Hematopoietic multipotent progenitor cell treated with erythropoietin and hydrocortisone succinate and interleukin-3 and kit ligand, for 6 days (in vitro differentiated cells): ENCODE data around the gene ARSH.
"Not testable (repeated sequence)": the region's sequence is repeated elsewhere in the genome, so short reads cannot be mapped to it uniquely, and the experiment has no call there.

Experiments
- DNase-seq: peaks from one replicate; pipeline ENCODE4 v3.0.0-alpha.2; 2015

ARSH gene, protein sequence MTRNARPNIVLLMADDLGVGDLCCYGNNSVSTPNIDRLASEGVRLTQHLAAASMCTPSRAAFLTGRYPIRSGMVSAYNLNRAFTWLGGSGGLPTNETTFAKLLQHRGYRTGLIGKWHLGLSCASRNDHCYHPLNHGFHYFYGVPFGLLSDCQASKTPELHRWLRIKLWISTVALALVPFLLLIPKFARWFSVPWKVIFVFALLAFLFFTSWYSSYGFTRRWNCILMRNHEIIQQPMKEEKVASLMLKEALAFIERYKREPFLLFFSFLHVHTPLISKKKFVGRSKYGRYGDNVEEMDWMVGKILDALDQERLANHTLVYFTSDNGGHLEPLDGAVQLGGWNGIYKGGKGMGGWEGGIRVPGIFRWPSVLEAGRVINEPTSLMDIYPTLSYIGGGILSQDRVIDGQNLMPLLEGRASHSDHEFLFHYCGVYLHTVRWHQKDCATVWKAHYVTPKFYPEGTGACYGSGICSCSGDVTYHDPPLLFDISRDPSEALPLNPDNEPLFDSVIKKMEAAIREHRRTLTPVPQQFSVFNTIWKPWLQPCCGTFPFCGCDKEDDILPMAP

DNA sequence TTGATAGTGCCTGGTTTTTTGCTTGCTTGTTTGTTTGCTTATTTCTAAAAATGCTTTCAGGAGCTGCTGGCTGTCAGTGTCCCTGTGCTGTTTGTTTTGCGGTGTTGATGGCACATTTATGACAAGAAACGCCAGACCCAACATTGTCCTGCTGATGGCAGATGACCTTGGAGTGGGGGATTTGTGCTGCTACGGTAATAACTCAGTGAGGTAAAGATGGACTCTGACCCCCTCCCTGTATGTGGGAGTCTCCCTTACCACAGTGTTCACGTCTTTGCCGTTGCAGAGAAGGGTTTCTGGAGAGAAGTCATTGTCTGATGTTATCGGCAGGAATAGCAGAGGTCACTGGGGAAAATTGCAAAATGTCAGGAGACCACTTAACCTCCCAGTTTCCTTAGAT is at the start of gene ARSH:
ARSH (plus strand) TSS at position 52 of the 400 bp plus-strand sequence; CDS start at position 119, 67 bp downstream.
- DNase-seq = no peak

DNA sequence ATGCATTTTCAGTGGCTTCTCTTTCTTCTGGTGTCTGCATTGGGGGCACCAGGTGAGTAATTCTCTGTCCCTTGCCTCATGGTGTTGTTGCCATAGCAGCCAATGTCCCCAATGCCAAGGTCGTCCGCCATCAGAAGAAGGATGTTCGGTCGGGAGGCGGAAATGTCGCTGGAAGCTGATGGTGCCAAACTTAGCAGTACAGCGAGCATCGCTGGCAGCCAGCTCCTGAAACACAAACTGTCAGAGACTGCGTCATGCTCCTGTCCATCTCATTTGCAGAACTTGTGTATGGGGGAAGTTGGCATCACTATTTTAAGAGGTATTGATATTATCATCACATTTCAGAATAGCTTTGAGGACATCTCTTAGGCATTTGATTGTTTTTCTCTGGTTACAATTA is 48.1 kb upstream of the ARSH start:
- no peak for DNase-seq

DNA sequence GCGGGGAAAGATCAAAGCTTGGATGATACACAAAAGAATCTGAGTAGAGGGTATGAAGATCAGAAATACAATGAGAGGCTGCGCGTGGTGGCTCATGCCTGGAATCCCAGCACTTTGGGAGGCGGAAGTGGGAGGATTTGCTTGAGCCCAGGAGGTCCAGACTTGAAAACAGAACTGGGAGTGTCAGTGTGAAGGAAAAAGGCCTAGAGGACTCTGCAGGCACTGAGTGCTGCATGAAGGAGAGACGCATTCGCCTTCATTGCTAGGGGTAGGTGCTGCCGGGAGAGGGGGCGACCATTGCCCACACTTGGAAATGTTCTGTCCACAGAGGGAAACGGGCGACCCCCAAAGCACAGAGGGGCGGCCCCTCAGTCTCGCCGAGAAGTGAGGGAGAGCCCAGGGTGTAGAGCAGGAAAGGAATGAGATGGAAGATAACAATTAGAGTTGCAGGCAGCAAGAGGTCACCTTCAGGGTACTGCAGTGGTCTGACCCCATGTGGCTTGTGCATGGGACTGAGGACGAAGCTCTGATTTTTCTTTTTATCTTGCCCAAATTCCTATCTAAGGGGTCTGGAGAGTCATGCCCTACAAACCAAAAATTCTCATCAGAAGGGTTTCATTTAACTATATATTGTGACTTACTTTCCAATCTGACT is 45.4 kb upstream of the ARSH start:
- no peak for DNase-seq

DNA sequence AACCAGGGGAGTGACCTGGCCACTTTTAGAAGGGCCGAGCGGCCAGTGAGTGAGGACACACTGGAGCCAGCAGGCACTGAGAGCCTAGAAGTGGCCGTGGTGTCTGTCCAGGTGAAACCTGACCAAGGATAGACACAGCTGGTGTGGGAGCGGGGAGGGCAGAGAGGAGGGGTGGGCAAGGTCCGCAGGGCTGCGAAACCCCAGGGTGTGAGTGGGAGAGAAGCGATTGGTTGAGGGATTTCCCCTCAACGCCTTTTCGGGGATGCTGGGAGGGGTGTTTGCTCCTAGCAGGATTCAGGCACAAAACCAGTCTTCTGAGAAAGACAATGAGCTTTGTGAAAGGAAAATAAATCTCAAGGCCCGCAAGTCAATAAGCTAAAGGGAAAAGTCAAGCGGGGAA is 44.0 kb upstream of the ARSH start:
- no peak for DNase-seq

DNA sequence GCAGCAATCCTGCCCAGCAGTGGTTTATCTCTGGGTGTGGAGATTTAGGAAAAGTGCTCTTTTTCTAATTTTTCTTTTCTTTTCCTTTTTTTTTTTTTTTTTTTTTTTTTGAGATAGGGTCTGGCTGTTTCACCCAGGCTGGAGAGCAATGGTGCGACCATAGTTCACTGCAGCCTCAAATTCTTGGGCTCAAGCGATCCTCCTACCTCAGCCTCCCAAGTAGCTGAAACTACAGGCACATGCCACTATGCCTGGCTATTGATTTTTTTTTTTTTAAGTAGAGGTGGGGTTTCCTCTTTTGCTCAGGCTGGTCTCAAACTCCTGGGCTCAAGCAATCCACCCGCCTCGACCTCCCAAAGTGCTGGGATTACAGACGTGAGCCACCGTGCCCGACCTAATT is 42.9 kb upstream of the ARSH start:
- DNase-seq = not testable (repeated sequence)

DNA sequence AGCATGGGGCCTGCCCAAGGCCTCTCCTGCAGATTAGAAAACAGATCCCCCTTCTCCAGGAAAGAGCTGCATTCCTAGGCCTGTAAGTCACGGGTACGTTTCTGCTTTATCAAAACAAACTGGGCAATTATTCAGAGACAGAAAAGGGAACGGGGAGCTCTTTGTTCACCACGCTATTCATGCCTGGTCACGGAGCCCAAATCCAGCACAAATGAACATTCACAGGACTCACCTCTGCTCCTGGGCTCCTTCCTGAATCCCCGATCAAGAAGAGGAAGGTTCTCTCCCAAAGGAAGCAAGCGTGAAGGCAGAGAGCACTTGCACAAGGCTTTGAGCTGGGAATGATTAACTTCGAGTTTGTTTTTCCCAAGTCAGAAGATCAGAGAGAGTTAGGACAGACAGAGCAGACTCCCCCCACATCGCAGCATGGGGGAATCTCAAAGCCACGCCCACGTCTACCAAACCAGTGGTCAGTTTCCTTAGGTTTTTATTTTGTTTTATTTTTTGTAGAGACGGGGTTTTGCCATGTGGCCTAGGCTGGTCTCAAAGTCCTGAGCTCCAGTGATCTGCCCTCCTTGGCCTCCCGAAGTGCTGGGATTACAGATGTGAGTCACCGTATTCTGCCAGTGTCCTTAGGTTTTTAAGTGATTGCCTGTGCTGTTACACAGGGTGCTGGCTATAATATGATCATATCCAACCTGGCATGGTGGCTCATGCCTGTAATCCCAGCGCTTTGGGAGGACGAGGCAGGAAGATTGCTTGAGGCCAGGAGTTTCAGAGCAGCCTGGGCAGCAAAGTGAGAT is 42.2 kb upstream of the ARSH start:
- DNase-seq = not testable (repeated sequence)

DNA sequence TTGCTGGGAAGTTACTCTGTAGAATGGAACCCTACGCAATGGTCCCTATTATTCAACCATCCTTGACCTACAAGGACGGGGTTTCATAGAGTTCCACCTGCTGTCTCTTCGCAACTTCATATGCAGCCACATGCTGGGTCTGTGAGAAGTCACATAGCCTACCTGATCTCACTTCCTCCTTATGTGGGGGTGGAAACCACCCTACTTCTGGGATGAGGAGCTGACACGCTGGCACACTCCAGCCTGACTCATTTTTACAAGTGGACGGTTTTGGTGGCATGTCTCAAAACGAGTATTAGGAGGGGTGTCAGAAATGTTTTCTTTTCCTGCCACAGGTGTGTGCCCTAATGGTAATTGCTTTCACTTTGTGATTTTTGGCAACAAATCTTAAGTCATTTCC is 40.4 kb upstream of the ARSH start:
- no peak for DNase-seq

DNA sequence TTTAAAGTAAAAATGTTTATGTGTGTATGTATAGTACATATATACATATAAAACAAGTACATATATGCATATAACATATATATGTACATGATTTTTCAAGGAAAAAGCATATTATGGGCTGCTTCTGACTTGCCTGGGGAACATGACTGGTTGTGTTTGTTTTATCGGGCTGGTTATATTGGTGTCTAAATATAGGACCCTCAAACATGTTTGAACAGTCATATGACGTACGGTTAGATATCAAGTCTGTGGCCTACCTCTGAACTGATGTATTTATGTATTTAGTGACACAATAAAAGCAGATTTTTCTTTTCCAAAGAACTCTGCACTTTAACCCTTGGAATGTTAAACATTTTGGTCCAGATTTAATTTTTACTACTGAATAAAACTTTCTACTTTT is 39.3 kb upstream of the ARSH start:
- DNase-seq = no peak

DNA sequence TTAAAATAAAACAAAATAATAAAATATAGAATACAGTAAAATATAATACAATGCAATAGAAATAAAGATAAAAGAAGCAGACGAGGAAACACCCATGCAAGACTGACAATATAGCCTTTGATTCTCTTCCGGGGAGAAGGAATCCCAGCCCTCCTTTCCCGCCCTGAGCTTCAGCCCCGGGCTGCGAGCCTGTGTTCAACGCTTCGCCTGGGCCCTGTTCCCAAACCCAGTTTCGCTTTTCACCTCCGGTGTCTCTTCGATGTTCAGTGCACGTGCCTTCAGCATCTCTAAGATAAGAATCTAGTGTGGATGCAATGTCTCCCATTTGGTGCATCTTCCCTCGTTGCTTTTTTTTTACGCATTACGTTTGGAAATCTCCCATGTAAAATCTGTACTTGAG is 38.8 kb upstream of the ARSH start:
- no peak for DNase-seq

DNA sequence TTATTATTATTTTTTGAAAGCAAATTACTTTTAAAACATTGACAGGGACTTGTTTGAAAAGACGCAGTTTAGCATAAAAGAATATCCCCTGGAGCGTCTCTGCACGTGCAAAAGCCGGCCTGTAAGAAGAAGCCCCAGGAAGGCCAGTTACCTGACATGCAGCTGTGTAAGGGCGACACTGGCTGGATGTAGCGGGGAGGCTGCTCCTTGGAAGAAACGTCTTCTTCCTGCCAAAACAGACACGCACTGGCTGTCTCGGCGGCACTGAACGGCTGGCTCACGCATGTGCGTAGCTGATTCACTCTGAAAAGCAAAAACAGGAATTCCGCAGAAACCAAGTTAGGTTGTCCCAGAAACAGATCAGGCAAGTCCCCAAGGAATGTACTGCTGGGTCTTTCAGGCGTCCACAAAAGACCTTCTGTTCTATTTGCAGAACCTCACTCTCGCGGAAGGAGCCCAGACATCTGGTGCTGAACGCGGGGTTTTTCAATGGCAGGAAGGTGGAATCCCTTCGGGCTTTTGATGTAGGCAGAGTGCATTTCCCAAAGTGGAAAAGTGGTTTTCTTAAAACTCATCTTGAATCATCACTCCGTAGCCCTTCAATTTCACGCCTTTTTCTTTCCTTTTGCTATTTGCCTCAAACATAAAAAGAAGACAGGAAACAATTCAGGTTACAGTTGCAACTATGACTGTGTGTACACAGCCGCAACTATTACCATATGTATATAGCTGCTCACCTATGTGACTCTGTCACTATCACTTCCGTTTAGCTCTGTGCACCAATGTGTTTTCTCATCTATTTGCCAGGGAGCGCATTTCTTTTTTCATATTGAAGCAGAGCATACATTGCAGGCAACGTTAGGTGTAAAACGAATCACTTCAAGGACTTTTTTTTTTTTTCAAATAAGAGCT is 38.1 kb upstream of the ARSH start:
- peak; percentile 1 for DNase-seq

DNA sequence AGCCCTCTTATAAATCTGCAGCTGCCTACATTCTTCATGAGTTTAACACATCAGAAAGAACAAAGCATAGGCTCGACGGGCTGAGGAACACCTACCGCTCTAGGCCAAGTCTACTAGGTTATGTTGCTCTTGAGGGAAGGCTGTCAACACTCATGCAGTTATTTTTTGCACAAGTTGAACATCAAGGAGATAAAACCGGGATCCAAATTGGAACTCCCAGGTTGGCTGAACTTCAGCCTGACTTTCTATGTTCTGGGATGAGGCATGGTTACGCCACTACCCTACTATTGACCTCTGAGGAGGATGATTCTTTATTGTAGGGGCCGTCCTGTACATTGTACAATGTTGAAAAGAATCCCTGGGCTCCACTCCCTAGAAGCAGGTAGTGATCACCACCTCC is 37.3 kb upstream of the ARSH start:
- DNase-seq = no peak

DNA sequence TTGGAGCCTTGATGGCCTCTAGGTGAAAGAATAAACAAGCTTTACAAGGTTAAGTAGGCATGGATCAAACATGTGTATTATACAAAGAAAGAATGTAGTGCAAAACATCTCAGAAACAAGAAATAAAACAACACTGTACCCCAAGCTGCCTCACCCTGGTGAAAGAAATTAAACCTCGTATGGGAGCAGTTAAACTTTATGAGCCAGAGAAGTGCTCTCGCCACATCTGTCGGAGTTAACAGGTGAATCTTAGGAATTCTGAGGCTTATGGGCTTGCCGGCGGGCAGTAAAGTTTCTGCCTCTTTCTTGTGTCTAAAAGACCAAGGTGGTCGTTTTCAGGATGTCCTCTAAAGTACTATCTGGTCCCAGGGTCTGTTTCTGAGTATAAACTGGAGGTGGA is 34.0 kb upstream of the ARSH start:
- DNase-seq = no peak

DNA sequence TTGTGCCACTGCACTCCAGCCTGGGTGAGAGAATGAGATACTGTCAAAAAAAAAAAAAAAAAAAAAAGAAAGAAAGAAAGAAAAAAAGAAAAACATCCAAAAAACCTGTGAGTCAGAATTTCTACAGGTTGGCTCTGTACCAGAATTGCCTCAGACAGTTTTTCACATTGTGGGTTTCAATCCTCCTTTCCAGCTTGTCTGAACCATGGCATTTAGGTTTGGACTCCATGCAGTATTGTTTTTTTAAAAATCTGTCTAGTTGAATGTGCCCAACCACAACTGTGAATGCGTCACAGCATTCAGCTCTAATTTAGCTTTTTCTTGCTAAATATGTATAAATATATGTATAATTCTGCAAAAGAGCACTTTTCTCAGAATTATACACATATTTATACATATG is 31.4 kb upstream of the ARSH start:
- DNase-seq = no peak

DNA sequence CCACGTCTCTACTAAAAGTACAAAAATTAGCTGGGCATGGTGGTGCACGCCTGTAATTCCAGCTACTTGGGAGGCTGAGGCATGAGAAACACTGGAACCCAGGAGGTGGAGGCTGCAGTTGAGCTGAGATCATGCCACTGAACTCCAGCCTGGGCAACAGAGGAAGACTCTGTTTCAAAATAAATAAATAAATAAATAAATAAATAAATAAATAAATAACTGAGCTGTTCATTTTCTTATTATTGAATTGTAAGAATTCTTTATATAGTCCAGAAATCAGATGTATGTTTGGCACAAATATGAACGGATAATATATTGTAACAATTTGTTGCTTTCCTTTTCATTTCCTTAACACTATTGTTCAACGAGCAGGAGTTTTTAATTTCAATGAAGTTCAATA is 27.7 kb upstream of the ARSH start:
- not testable (repeated sequence) for DNase-seq

DNA sequence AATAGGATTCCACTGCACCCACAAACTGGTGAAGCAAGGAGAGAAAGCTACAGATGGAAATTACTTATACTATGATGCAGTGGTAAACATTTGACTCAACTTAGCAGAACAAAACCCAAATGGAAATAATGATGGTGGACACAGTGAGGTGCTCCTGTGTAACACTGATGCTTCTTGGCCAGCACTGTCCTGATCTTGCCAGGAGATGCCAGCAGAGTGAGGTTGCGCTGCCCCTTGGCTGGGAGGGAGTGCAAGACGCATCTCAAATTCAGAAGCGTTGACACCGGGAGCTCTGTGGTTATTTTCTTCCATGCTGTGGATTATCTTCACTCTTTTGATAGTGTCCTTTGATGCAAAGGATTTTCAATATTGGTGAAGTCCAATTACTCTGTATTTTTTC is 22.0 kb upstream of the ARSH start:
- no peak for DNase-seq

DNA sequence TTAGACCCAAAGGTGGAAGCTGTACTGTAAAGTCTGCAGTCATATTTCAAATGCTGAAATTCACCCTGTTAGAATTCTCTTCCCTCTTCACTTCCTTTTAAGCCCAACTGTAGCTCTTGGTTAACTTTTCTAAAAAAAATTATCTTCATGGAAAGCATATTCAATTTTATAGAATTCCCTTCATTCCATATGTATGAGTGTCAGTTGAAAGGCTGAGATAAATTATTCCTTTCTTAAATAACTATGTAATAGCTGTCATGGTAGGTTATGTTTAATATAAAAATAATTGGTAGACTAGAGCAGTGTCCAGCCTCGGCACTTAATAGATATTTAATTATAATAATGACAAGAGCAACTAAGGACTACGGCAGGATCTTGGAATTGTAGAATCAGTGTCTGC is 16.8 kb upstream of the ARSH start:
- no peak for DNase-seq

DNA sequence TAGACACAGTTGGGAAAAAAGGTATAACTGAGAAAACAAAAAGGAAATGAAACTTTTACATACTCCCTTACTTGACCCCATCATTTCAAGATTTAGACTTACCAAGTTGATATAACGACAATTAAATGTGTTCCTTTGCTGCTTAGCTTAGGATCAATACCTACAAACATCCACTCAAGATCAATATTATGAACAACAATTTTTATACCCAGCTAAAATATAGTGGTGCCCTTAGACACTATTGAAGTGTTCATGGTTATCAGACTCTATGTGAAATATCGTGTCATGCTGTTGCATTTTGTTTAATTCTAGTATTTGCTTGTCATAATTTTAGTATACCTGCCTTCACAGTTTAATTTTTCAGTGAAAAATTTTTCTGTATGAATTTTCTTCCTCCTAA is 4.2 kb downstream of the ARSH start:
- DNase-seq = no peak

DNA sequence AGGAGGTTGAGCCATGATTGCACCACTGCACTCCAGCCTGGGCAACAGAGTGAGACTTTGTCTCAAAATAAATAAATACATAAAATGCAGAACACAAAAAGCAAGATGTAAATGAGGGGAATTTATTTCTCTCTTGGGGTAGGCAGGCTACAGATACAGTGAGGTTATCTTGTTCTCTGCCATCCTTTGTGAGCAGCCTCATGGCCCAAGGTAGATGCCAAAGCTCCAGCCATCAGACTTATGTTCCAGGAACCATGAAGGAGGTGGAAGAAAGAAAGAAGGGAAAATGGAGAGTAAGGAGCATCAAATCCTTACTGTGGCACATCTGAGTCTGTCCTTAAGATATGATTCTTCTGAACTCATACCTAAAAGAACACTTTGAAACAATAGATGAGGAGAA is 11.1 kb downstream of the ARSH start:
- no peak for DNase-seq

DNA sequence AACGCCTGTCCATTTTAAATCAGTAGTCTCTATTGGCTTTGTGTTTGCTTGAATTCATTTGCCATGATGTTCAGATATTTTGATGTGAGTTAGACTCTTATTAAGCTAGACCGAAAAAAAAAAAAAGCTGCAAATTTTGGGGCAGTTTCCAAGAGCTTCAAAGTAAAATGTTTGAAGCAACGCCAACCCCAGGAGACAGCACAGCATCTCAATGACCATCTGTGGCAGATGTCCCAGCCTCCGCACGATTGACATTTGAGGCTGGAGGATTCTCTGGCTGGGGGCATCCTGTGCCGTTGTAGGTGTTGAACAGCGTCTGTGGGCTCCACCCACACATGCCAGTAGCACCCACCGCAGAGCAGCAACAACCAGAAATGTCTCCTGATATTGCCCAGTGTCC is 17.8 kb downstream of the ARSH start:
- DNase-seq = no peak

DNA sequence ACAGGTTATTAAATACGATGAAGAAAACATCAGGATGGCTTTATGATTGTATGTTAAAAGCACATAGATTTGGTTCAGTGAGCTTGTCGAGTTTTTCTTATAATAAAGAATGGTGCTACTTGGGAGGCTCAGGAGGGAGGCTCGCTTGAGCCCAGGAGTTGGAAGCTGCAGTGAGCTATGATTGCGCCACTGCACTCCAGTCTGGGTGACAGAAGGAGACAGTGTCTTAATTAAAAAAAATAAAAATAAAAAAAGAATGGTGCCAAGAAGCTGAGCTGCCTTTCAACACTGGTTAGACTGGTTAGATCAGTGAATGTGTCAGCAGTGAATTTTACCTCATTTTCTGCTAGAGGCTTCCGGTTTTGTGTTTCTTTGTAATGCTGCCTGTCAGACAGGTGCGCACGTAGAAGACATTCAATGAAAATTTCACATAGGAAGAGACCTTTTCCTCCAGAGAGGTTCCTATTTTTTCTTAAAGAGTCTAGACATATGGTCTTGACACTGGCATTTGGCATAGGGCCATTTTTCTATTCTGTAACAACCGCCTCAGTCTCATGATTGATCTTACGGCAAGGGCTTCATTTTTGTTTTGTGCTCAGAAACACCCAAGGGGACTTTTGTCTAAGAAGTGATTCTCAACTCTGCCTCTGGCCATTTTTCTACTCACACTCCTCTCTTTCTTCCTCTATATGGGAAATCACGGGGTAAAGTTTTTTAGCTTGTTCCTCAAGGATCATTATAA is 19.9 kb downstream of the ARSH start:
- DNase-seq = peak; percentile 7

DNA sequence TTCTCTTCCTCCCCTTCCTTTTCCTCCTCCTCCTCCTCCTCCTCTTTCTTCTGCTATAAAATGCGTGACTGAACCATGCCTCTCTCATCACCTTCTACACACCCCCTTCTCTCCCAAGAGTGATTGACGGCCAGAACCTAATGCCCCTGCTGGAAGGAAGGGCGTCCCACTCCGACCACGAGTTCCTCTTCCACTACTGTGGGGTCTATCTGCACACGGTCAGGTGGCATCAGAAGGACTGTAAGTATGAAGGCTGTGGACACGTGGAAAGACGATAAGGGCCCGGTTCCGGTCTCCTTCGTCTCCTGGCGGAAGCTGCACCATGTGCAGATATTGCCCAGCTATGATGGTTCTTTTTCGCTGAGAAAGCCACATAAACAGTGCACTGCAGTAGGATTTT is 22.8 kb downstream of the ARSH start:
- peak; percentile 4 for DNase-seq

DNA sequence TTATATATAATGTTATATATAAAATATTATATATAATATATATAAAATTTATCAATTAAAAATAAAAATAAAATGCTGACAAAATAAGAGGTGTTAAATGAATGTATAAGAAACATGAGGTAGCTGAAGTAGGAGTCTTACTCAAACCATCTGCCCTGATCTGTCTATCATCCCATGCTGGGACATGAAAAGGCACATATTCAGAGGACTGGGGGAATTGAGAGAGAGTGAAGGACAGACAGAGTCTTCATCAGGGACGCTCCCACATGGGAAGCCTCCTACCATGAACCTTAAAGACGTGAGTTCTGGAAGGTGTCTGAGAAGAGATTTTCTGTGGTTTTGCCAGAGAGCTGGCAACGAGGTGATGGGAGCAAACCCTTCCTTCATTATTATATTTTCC is 30.9 kb downstream of the ARSH start:
- DNase-seq = no peak
